ENCODE measurements around the gene ANKRD37.

ANKRD37 gene

DNA sequence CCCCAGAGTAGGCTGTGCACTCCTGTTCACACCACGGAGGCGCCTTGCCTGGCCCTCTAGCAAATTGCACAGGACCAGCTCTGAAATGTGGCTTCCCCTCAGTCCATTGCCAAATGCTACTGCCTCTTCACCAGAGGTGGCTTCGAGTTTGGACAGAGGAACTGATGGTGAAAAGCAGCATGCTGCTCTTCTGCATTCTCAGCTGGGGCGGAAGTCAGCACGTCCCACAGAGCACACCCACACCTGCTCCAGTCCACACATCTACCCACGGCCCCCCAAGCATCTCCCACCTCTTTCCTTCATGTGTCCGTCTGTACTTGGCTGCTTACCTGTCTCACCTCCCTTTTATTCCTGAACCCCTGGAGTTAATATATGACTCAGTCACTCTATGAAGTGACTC is 44.4 kb upstream of the ANKRD37 start:
- Histone ChIP-seq H3K4me1 (ENCODE audit: insufficient read depth, low read length, poor library complexity, severe bottlenecking) (no peaks in the 10 kb centered on the region), H3K9me3 (ENCODE audit: insufficient read depth, low read depth, low read length) (no peaks in the 10 kb centered on the region), H3K4me3 (ENCODE audit: low read length, poor library complexity, severe bottlenecking) (no peak overlapping the region), H3K36me3 (ENCODE audit: insufficient read depth, low read length) (no peaks in the 10 kb centered on the region), H3K9ac (ENCODE audit: low read depth, low read length, poor library complexity, severe bottlenecking) (no peak overlapping the region), H3F3A (ENCODE audit: low read depth) (no peaks in the 10 kb centered on the region), H3K4me2 (ENCODE audit: low read depth, low read length, poor library complexity, severe bottlenecking) (no peak overlapping the region), H2AFZ (ENCODE audit: low read length) (no peak overlapping the region), H3K79me2 (ENCODE audit: insufficient read depth, low read length) (no peaks in the 10 kb centered on the region), H3K9me2 (replicated peaks; ENCODE audit: low read depth, low read length) (no peaks in the 10 kb centered on the region), H4K20me1 (ENCODE audit: insufficient read depth, low read length, poor library complexity, severe bottlenecking) (no peaks in the 10 kb centered on the region), H3K27me3 (ENCODE audit: insufficient read depth, low read length, poor library complexity, severe bottlenecking) (no peaks in the 10 kb centered on the region)
- no peak for TF ChIP-seq CTCF (conservative IDR thresholded peaks at IDR 0.05; ENCODE audit: low read length)
- no peak for TF ChIP-seq EZH2phosphoT487 (IDR thresholded peaks at IDR 0.05; ENCODE audit: borderline replicate concordance)

DNA sequence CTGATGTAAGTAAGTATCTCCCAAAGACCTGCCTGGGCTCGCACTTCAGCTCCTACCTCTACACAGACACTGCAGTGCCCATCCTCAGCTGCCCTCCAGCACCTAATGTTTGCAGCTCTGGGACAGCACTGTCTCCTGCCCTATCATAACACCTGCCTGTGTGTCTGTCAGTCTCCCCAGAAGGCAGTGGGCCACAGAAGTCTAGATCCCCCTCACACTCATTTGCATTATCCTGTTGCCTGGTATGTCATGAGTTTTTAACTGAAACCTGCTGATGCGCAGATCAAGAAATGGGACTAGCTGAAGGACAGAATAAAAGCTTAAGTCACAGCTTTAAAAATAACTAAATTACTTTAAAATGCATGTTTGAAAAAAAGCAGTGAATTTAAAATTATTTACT is 43.9 kb upstream of the ANKRD37 start:
- no peaks in the 10 kb centered on the region for H3F3A ChIP-seq (ENCODE audit: low read depth)
- no peak overlapping the region for H2AFZ ChIP-seq (ENCODE audit: low read length)
- no peaks in the 10 kb centered on the region for H3K27me3 ChIP-seq (ENCODE audit: insufficient read depth, low read length, poor library complexity, severe bottlenecking)
- H3K9me2 ChIP-seq (replicated peaks; ENCODE audit: low read depth, low read length) = no peaks in the 10 kb centered on the region
- H3K4me3 ChIP-seq (ENCODE audit: low read length, poor library complexity, severe bottlenecking) = no peak overlapping the region
- H3K4me1 ChIP-seq (ENCODE audit: insufficient read depth, low read length, poor library complexity, severe bottlenecking) = no peaks in the 10 kb centered on the region
- no peaks in the 10 kb centered on the region for H3K36me3 ChIP-seq (ENCODE audit: insufficient read depth, low read length)
- TF ChIP-seq CTCF (conservative IDR thresholded peaks at IDR 0.05; ENCODE audit: low read length) = no peak
- TF ChIP-seq EZH2phosphoT487 (IDR thresholded peaks at IDR 0.05; ENCODE audit: borderline replicate concordance) = no peak
- H3K9me3 ChIP-seq (ENCODE audit: insufficient read depth, low read depth, low read length) = no peaks in the 10 kb centered on the region
- no peak overlapping the region for H3K9ac ChIP-seq (ENCODE audit: low read depth, low read length, poor library complexity, severe bottlenecking)
- no peaks in the 10 kb centered on the region for H4K20me1 ChIP-seq (ENCODE audit: insufficient read depth, low read length, poor library complexity, severe bottlenecking)
- H3K4me2 ChIP-seq (ENCODE audit: low read depth, low read length, poor library complexity, severe bottlenecking) = no peak overlapping the region
- H3K79me2 ChIP-seq (ENCODE audit: insufficient read depth, low read length) = no peaks in the 10 kb centered on the region

GRCh38 chr4:185357211-185357610 is 39.4 kb upstream of the ANKRD37 start:
- Histone ChIP-seq H3K9ac (ENCODE audit: low read depth, low read length, poor library complexity, severe bottlenecking) (no peak overlapping the region), H3K27me3 (ENCODE audit: insufficient read depth, low read length, poor library complexity, severe bottlenecking) (no peaks in the 10 kb centered on the region), H3K4me1 (ENCODE audit: insufficient read depth, low read length, poor library complexity, severe bottlenecking) (no peaks in the 10 kb centered on the region), H3K9me3 (ENCODE audit: insufficient read depth, low read depth, low read length) (no peaks in the 10 kb centered on the region), H3K4me2 (ENCODE audit: low read depth, low read length, poor library complexity, severe bottlenecking) (no peak overlapping the region), H3K36me3 (ENCODE audit: insufficient read depth, low read length) (no peaks in the 10 kb centered on the region), H3K9me2 (replicated peaks; ENCODE audit: low read depth, low read length) (no peaks in the 10 kb centered on the region), H3F3A (ENCODE audit: low read depth) (no peaks in the 10 kb centered on the region), H2AFZ (ENCODE audit: low read length) (no peak overlapping the region), H3K79me2 (ENCODE audit: insufficient read depth, low read length) (no peaks in the 10 kb centered on the region), H3K4me3 (ENCODE audit: low read length, poor library complexity, severe bottlenecking) (no peak overlapping the region), H4K20me1 (ENCODE audit: insufficient read depth, low read length, poor library complexity, severe bottlenecking) (no peaks in the 10 kb centered on the region)
- TF ChIP-seq EZH2phosphoT487 (IDR thresholded peaks at IDR 0.05; ENCODE audit: borderline replicate concordance) (no peak), CTCF (conservative IDR thresholded peaks at IDR 0.05; ENCODE audit: low read length) (no peak)

Measured in Loucy (cell line).